Epithelial cell of proximal tubule (primary cell): Measurements from ENCODE around the gene ADAMTS1. TPM values are rescaled to one million over a fixed set of nuclear protein-coding genes. Genes with fewer than 3 reads are reported as not detected.

ENCODE experiments used
- DNase-seq: peaks from one replicate; pipeline ENCODE4 v3.0.0-alpha.2; 2011; ENCODE audit warnings: low read depth
- H3K4me3 ChIP-seq: 2 replicates; pipeline ENCODE4 v1.5.1; 2011; ENCODE audit warnings: low read depth, mild to moderate bottlenecking, low read length
- total RNA-seq: library from RNA; depleted of rRNA; stranded (reverse); fragments of >200 nt; gene quantifications from 2 replicates; pipeline ENCODE4 v1.2.3, GENCODE V29; 2015
- TF ChIP-seq, protein P1 (sequence below): conservative IDR thresholded peaks from 2 replicates; pipeline ENCODE4 v1.5.1; 2012; ENCODE audit warnings: low read depth, mild to moderate bottlenecking, low read length

The ADAMTS1 gene
- total RNA-seq, 1 donor from 2014 or later, result 55.6 TPM

DNA sequence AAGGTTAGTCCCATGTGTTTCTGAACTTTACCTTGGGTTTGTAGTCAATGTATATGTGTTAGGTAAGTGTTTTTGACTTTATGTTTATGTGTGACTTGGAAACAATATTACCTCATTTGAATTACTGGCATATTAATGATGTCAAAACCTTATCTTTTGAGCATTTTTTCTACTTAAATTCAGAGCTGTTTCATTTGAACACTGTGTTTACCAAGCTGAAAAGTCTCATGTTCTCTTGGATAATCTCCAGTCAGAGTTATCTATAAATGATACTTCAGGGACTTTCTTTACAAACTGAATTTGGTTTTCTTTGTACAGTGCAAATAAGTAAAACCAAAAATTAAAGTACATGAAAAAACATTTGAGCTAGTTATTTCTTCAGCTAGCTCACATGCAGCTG, 30.0 kb downstream of the ADAMTS1 start:
- DNase-seq, result no peak
- no peak overlapping the region for H3K4me3 ChIP-seq
- TF ChIP-seq, protein P1, sequence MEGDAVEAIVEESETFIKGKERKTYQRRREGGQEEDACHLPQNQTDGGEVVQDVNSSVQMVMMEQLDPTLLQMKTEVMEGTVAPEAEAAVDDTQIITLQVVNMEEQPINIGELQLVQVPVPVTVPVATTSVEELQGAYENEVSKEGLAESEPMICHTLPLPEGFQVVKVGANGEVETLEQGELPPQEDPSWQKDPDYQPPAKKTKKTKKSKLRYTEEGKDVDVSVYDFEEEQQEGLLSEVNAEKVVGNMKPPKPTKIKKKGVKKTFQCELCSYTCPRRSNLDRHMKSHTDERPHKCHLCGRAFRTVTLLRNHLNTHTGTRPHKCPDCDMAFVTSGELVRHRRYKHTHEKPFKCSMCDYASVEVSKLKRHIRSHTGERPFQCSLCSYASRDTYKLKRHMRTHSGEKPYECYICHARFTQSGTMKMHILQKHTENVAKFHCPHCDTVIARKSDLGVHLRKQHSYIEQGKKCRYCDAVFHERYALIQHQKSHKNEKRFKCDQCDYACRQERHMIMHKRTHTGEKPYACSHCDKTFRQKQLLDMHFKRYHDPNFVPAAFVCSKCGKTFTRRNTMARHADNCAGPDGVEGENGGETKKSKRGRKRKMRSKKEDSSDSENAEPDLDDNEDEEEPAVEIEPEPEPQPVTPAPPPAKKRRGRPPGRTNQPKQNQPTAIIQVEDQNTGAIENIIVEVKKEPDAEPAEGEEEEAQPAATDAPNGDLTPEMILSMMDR, result no peak

DNA sequence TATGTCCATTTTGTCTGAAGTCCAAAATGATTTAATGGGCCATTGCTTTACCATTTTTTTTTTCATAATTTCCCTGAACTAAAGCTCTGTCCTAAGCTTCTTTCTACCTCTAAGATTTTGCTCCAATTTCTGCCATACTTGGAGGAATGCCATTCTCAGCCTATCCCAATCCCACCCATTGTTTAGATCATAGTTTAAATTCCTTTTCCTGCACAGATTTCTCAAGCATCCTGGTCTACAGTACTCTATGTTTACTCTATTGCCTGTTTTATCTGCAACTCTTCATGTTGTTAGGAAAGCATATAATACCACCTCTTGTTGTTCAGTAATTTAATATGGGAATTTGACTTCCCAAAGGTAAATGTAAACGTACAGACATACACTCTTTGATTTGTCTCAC, 30.8 kb downstream of the ADAMTS1 start:
- TF ChIP-seq, protein P1, result no peak
- no peak overlapping the region for H3K4me3 ChIP-seq
- no peak for DNase-seq

DNA sequence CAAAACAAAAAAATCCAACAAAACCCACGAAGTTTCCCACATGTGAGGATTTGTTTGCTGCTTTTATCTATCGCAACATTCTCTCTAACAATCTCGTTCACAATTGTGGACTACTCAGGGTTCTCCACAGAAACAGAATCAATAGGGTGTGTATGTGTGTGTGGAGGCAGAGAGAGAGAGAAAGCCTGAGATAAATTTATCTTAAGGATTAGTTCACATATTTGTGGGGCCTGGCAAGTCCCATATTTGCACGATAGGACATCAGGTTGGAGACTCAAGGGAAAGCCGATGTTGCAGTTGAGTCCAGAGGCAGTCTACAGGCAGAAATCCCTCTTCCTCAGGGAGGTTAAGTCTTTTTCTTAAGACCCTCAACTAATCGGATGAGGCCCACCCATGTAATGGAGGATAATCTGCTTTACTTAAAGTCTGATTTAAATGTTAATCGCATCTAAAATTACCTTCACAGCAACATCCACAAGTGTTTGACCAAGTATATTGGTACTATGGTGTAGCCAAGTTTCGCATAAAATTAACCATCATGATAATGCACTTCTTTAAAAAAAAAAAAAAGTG, 31.7 kb downstream of the ADAMTS1 start:
- TF ChIP-seq, protein P1, result no peak
- H3K4me3 ChIP-seq, result no peak overlapping the region
- no peak for DNase-seq

DNA sequence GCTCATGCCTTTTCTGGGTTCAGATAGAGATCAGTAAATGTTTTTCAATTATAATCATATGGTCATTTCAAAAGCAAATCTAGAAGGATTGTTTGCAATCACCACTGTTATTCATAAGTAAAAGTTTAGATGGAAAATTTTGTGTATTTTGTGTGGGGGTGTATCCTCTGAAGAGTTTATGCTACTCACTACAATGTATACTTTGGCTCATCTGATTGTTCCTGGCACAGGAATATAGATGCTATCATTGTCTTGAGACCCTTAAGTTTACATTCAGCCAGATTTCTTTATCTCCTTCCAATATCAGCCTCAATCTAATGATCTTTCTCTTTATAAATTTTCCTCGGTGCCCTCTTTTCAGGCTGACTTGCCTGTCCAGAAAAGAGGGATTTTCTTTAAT, 33.0 kb downstream of the ADAMTS1 start:
- DNase-seq, result no peak
- TF ChIP-seq, protein P1, result no peak
- H3K4me3 ChIP-seq, result no peak overlapping the region

DNA sequence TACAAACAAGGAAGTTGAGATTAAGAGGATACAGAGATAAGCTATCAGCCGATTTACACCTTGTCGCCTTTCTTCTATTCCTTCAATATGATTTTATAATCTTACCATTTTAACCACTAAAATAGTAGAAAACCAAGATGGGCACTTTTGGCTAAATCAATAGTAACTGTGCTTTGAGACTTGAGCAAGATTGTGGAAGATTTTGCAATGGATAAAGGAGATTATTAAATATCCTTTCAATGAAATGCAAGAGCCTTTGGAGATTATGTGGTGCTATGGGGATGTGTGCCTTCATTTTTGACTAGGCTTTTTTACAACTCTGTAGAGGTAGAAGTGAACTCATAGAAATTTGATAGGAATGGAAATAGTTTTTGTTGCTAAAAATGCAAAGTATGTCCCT, 33.7 kb downstream of the ADAMTS1 start:
- H3K4me3 ChIP-seq, result no peak overlapping the region
- no peak for DNase-seq
- TF ChIP-seq, protein P1, result no peak

DNA sequence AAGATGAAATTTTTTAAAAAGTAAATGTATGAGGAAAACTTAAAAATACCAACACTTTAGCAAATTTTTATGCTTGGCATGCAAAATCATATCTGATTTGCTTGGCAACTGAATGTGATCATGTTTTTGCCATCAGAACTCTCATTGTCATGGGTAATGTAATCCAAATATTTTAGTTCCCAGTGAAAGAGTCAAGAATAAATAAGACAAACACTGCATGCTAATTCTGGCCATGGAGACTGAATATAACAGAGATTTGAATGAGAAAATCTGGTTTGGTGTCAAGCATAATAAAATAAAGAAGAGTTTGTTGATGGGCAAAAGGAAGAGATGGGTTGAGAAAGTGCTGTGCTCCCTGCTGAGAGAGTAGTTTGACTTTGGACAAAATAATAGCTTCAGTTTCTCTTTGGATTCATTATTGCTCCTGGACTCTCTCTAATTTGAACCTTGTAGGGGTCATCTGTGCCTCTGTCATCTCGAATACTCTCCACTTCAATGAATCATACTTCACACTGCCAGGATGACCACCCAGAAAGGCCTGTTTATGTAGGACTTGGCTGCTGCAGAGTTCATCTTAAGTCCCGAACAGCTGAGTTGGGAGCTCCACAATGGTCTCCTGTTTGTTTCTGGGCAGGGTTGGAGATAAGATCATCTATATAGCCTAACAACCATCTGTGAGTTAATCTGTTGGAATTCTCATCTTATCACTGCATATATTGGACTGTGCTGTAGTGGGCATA, 34.4 kb downstream of the ADAMTS1 start:
- TF ChIP-seq, protein P1, result no peak

DNA sequence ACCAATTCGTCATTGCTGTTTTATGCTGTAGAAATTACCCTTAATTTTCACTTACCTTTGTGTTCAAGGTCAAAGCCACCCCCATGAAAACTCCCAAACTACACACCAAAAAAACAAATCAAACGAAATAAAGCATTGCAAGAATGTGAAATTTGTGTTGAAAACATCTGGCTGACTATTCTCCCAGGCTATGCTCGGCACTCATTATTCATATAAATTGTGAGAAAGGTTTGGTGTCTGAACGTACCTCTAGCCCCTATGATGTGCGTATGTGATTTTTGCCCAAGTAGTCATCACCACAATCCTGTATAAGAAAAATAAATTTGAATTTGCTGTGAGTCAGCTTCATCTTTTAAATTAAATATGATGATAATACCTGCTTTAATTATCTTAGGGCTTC, 34.9 kb downstream of the ADAMTS1 start:
- no peak for DNase-seq
- H3K4me3 ChIP-seq, result no peak overlapping the region
- TF ChIP-seq, protein P1, result no peak

More for the DNA sequence above, 34.4 kb downstream of the ADAMTS1 start:
- no peak overlapping the region for H3K4me3 ChIP-seq
- no peak for DNase-seq
